COR-L47 (cell line): Measurements from ENCODE around the gene RECQL.

Experiments
- DNase-seq: peaks from one replicate; lab custom pipeline; 2025; lab: John Stamatoyannopoulos, UW

RECQL gene, protein sequence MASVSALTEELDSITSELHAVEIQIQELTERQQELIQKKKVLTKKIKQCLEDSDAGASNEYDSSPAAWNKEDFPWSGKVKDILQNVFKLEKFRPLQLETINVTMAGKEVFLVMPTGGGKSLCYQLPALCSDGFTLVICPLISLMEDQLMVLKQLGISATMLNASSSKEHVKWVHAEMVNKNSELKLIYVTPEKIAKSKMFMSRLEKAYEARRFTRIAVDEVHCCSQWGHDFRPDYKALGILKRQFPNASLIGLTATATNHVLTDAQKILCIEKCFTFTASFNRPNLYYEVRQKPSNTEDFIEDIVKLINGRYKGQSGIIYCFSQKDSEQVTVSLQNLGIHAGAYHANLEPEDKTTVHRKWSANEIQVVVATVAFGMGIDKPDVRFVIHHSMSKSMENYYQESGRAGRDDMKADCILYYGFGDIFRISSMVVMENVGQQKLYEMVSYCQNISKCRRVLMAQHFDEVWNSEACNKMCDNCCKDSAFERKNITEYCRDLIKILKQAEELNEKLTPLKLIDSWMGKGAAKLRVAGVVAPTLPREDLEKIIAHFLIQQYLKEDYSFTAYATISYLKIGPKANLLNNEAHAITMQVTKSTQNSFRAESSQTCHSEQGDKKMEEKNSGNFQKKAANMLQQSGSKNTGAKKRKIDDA

GRCh38 chr12:21501258-21502163, at the start of gene RECQL, which contains the start of gene GOLT1B:
Gene RECQL (minus strand): TSS chr12:21501635. CDS start chr12:21499570, 2,065 bp downstream.
Gene GOLT1B (plus strand): TSS chr12:21501789. CDS start chr12:21501924, 135 bp downstream.
- DNase-seq, result peak; percentile 86

GRCh38 chr12:21547437-21547836, 46.0 kb upstream of the RECQL start:
- no peak for DNase-seq

- no peak for DNase-seq
Observed at GRCh38 chr12:21546716-21547115, 45.3 kb upstream of the RECQL start.

DNA sequence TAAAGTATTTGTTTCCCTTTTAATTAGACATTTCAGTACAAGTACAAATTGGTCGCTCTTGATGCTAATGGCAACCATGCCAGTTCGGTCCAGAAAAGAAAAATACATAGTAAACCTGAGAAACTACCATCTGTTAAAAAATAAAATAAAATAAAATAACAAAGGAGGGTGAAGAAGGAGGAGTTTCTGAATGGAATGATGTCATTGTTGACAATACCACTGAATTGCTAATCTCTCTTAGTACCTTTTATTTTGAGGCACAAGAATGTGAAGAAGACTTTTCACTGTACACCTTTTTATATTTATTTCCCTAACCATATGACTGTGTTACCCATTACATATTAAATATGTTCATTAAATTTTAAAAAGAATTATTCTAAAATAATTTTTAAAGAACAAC, 44.1 kb upstream of the RECQL start:
- no peak for DNase-seq

GRCh38 chr12:21543151-21543550, 41.7 kb upstream of the RECQL start:
- no peak for DNase-seq

DNA sequence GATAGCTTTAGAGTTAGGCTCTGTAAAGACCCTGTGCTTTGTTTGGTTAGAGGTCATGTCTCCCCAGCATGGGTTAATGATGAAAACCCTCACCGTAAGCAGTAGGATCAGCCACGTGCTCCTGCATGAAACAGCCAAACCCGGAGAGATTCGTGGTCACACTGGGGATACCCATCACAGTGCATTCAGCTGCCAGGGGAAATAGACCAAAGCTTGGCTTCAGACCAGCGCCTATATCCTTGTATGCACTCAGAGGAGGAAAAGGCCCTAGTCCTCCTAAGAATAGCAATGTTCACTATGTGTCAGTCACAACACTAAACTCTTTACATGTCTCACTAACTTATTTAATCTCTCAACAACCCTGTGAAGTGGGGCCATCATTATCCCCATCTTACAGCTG, 41.0 kb upstream of the RECQL start:
- no peak for DNase-seq

DNA sequence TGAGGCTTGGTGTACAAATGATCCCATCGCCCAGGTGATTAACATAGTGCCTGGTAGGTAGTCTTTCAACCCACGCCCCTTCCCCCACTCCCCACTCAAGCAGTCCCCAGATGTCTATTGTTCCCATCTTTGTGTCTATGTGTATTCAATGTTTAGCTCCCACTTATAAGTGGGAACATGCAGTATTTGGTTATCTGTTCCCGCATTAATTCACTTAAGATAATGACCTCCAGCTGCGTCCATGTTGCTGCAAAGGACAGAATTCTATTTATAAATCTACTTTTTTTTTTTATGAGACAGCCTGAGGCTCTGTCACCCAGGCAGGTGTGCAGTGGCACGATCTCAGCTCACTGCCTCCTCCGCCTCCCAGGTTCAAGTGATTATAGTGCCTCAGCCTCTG, 40.3 kb upstream of the RECQL start:
- DNase-seq, result no peak

DNA sequence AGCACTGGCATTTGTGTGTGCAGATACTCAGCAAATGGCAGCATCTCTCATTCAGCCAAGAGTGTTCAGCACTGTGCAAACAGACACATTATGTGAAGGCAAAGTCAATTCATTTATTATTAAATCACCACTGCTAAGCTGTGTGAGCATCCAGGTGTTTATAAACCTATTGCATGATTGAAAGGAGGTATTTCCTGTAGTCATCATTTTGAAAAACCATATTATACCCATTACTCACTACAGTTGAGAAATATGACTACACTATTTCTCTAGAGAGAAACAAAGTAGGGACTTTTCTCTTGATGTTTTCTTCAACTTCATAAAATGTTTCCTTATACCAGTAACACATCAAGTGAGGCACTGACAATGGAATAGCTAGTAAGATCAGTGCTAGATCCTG, 38.4 kb upstream of the RECQL start:
- DNase-seq, result no peak

- no peak for DNase-seq
Observed at GRCh38 chr12:21538061-21538653, 36.7 kb upstream of the RECQL start.

DNA sequence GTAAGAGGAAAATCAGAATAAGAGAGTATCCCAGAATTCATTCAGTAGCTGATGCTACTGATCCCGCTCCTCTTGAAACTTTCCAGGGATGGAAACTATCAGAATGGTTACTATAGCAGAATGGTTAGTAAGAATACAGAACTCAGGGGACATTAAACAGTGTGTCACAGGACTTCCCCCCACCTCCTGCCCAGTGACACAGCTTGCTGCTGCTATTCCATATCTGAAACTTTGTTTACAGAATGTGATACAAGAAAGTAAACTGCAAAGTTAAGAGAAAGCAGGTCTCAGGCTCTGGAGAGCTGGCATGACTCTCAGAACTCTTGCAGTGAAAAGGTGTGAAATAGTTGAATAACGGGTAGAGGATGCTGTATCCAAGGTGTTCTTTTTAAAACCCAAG, 28.0 kb upstream of the RECQL start:
- no peak for DNase-seq

DNA sequence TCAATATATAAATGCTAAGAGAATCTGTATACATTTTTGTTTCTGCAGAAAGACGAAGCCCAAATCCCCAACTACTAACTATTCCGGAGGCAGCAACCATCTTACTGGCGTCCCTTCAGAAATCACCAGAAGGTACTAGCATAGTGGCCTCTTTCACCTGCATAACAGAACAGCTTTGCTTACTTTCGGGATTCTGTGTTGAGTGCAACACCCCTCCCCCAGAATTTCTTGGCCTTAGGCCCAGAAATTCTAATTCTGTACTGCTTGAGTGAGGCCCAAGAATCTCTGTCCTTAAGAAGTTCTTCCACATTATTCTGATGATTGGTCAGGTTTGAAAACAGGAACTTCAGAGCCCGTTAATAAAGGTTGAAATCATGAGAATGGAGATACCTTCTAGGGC, 27.5 kb upstream of the RECQL start:
- DNase-seq, result no peak

DNA sequence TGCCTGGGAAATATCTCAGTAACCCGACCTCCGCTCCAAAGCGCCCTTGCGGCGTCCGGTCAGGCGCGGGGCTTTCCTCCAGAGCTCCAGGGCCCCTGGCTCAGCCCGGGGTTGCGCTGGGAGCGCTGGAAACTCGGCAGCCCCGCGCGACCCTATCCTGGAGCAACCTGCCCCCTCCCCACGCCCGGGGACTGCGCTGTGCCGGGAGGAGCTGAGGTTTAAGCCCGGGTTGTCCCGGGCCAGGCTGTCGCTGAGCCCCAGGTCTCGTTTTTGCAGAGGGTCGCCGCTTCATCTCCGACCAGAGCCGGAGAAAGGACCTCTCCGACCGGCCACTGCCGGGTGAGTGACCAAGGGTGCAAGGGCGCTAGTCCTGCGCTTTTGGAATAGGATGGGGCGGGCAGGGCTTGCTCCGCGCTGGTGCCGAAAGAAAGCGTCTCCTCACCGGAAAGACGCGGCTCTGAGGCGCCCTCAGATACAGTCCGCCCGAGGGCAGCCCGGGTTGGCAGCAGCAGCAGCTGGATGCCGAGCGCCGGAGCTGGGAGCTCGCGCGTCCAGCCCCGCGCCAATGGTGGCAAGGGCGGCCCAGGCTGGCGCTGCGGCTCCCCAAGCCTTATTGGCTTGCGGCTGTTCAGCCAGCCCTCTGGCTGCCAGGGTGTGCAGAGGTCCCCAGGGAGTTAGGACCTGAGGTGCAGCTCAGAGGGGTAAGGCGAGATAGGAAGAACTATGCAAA, 26.2 kb upstream of the RECQL start:
- peak; percentile 20 for DNase-seq

DNA sequence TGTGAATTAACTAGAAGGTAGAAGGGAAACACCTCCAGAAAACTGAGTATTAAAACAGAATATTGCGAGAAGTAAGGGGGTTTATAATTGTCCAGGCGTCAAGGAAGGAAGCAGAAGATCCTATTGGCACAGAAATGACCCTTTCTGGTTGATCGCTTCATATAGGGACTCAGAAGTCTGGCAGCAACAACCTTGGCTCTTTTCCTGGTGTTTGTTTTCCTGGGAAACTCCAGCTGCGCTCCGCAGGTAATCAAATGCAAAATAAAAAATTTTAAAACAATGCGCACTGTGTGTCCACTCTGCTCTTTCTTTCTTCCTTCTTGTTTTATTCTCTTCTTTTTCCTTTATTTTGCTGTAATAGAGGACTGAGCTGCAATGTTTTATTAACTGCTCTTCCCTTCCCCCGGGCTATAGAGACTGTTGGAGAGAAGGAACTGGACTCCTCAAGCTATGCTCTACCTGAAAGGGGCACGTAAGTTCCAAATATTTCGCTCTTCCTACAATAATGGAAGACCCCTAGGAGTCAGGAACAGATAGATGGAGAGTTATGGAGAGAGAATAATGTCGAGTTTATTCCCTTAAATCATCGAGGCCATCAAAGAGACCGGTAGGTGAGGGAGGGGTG, 25.4 kb upstream of the RECQL start:
- DNase-seq, result no peak

GRCh38 chr12:21526053-21526452, 24.6 kb upstream of the RECQL start, which contains the start of gene SPX:
Gene SPX (plus strand): TSS chr12:21526296. CDS start chr12:21526473, 177 bp downstream.
- no peak for DNase-seq

DNA sequence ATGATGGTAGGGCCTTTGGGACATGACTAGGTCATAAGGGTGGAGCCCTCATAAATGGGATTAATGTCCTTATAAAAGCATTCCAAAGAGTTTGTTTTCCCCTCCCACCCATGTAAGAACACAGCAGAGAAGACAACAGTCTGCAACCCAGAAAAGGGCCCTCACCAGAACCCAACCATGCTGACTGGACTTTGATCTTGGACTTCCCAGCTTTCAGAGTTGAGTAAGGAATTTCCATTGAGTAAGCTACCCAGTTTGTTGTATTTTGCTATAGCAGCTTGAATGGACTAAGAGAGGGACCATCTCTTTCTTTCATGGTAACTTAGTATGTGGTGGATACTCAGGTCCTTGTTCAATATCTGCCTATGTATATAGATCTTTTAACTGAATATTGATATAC, 21.7 kb upstream of the RECQL start:
- no peak for DNase-seq

- DNase-seq, result no peak
Observed at GRCh38 chr12:21521541-21521940, 20.1 kb upstream of the RECQL start.

DNA sequence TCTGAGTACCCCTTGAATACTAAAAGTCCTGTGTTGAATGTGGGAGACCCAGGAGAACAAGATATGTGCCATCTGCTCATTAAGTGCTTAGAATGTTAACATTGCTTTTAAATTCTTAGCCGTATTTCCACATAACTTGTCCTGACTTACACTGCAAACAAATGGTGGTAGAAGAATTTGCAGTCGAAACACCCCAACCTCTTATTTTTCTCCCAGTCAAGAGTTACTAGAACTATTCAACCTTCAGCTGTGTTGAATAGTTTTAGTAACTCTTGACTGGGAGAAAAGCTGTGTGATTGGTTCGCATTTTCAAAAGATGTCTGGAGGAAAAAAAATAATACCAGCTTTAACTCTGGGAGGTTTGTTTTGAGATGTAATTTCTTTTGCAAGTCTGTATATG, 17.0 kb upstream of the RECQL start:
- DNase-seq, result no peak

- DNase-seq, result no peak
Observed at GRCh38 chr12:21516281-21516680, 14.8 kb upstream of the RECQL start.

- no peak for DNase-seq
Observed at GRCh38 chr12:21509768-21510167, 8.3 kb upstream of the RECQL start.

- DNase-seq, result no peak
Observed at GRCh38 chr12:21507849-21508248, 6.4 kb upstream of the RECQL start.

DNA sequence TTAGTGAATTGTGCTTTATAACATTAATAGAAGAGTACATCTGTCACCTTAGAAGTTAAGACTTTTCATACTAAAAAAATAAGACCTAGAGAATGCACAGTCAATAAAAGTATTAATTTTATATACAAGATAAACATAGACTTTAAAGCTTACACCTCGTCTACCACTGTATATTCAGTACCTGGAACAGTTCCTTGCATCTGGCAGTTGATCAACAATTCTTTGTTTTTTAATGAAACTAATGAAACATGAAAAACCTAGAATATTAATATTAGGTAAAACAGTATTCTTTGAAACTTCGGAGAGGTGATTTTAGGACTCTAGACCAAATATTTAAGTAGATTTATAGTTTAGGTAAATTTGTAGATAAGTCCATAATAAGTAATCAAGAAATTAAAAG, 4.5 kb upstream of the RECQL start:
- DNase-seq, result no peak
